KMS-11 (cell line): ENCODE measurements around the gene KLB.

Experiments used
- H2AFZ ChIP-seq: fragments of 200-600 bp; sonication (generic); 2 replicates; pipeline ENCODE4 v1.6.1; 2016; ENCODE audit warnings: antibody characterized with exemption, mixed run types, low read depth
- H3K27ac ChIP-seq: fragments of 200-600 bp; sonication (generic); 2 replicates; pipeline ENCODE4 v1.6.1; 2016; ENCODE audit warnings: mild to moderate bottlenecking, mixed run types
- H3K27me3 ChIP-seq: fragments of 200-600 bp; sonication (generic); 2 replicates; pipeline ENCODE4 v1.6.1; 2017; ENCODE audit warnings: mild to moderate bottlenecking, low read depth, mixed run types, moderate library complexity; ENCODE audit not compliant: insufficient read depth
- H3K36me3 ChIP-seq: fragments of 200-600 bp; sonication (generic); 2 replicates; pipeline ENCODE4 v1.6.1; 2017; ENCODE audit warnings: mild to moderate bottlenecking, mixed run types; ENCODE audit not compliant: insufficient read depth
- H3K4me1 ChIP-seq: fragments of 200-600 bp; sonication (generic); 2 replicates; pipeline ENCODE4 v1.6.1; 2016; ENCODE audit warnings: mild to moderate bottlenecking, low read depth, mixed run types; ENCODE audit not compliant: poor library complexity, severe bottlenecking
- H3K4me2 ChIP-seq: fragments of 200-600 bp; sonication (generic); 2 replicates; pipeline ENCODE4 v1.7.0; 2016; ENCODE audit warnings: mild to moderate bottlenecking, mixed run types
- H3K4me3 ChIP-seq: fragments of 200-600 bp; sonication (generic); IDR thresholded peaks from 2 replicates; pipeline ENCODE4 v1.6.1; 2017; ENCODE audit warnings: low read depth, low read length, mixed read lengths; ENCODE audit not compliant: insufficient read depth
- H3K79me2 ChIP-seq: fragments of 200-600 bp; sonication (generic); 2 replicates; pipeline ENCODE4 v1.6.1; 2016; ENCODE audit warnings: low read depth, mixed run types; ENCODE audit not compliant: insufficient read depth
- H3K9ac ChIP-seq: fragments of 200-600 bp; sonication (generic); 2 replicates; pipeline ENCODE4 v1.6.1; 2016; ENCODE audit warnings: mild to moderate bottlenecking, mixed run types
- H4K20me1 ChIP-seq: fragments of 200-600 bp; sonication (generic); 2 replicates; pipeline ENCODE4 v1.6.1; 2016; ENCODE audit warnings: mild to moderate bottlenecking, mixed run types; ENCODE audit not compliant: insufficient read depth
- TF ChIP-seq, protein P1 (sequence below): fragments of 200-600 bp; sonication (generic); conservative IDR thresholded peaks from 2 replicates; pipeline ENCODE4 v1.6.1; 2017; ENCODE audit warnings: low read depth, mild to moderate bottlenecking, antibody characterized with exemption, low read length, moderate library complexity, mixed read lengths

Gene KLB

DNA sequence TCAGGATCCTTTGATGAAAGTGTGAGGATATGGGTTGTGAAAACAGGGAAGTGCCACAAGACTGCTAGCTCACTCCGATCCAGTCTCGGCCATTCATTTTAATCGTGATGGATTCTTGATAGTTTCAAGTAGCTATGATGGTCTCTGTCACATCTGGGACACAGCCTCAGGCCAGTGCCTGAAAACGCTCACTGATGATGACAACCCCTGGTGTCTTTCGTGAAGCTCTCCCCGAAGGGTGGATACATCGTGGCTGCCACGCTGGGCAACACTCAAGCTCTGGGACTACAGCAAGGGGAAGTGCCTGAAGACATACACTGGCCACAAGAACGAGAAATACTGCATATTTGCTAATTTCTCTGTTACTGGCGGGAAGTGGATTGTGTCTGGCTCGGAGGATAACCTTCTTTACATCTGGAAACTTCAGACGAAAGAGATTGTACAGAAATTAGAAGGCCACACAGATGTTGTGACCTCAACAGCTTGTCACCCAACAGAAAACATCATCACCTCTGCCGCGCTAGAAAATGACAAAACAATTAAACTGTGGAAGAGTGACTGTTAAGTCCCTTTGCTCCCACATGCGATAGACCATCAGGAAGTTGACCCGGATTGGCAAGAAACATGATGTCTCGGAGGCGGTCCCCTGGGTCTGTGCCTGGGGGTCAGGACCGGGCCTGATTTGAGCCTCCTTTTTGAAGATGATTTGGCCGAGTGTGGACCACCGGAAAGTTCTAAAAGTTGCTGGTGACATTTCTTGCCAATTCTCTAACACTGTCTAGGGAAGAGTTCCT lies 74.4 kb downstream of the KLB start:
- no peaks in the 10 kb centered on the region for H3K4me1 ChIP-seq
- no peak overlapping the region for H3K4me3 ChIP-seq
- H3K27ac ChIP-seq: no peak overlapping the region
- H3K36me3 ChIP-seq: no peaks in the 10 kb centered on the region
- H2AFZ ChIP-seq: no peak overlapping the region
- H4K20me1 ChIP-seq: no peaks in the 10 kb centered on the region
- no peaks in the 10 kb centered on the region for H3K79me2 ChIP-seq
- TF ChIP-seq, protein P1, sequence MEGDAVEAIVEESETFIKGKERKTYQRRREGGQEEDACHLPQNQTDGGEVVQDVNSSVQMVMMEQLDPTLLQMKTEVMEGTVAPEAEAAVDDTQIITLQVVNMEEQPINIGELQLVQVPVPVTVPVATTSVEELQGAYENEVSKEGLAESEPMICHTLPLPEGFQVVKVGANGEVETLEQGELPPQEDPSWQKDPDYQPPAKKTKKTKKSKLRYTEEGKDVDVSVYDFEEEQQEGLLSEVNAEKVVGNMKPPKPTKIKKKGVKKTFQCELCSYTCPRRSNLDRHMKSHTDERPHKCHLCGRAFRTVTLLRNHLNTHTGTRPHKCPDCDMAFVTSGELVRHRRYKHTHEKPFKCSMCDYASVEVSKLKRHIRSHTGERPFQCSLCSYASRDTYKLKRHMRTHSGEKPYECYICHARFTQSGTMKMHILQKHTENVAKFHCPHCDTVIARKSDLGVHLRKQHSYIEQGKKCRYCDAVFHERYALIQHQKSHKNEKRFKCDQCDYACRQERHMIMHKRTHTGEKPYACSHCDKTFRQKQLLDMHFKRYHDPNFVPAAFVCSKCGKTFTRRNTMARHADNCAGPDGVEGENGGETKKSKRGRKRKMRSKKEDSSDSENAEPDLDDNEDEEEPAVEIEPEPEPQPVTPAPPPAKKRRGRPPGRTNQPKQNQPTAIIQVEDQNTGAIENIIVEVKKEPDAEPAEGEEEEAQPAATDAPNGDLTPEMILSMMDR: no peak
- H3K9ac ChIP-seq: no peak overlapping the region
- H3K4me2 ChIP-seq: no peak overlapping the region
- no peaks in the 10 kb centered on the region for H3K27me3 ChIP-seq

DNA sequence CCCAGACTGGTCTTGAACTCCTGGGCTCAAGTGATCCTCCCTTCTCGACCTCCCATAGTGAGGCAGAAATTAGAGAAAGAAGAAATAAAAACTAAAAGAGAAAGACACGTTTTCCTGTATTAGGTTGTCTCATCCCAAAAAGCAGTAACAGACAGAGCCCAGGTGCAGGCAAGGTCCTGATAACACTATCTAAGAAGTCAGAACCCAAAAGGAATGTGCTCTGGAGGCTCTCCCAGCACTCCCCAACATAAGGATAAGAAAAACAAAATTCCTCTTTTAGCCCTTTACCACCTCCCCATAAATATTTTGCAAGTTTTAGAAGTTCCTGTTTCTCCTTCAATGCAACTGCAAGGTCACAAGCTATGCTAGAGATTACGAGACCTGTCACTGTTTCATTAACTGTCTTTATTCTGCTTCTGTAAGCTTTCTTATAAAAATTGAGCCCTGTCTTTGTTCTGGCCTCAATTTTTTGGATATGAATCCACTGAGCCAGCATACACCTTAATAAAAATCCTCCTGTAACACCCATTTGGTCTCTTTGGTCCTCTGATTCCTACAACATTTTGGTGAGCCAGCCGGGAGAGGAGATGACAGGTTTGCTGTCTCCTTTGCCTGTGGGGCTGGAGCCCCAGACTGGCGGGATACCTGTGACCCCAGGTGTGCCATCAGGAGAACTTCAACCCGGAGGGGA lies 78.0 kb downstream of the KLB start:
- Histone ChIP-seq H3K9ac (no peak overlapping the region), H2AFZ (no peak overlapping the region), H3K79me2 (no peaks in the 10 kb centered on the region), H3K4me2 (no peak overlapping the region), H3K4me1 (no peaks in the 10 kb centered on the region), H3K4me3 (no peak overlapping the region), H3K27me3 (no peaks in the 10 kb centered on the region), H3K36me3 (no peaks in the 10 kb centered on the region), H4K20me1 (no peaks in the 10 kb centered on the region), H3K27ac (no peak overlapping the region)
- TF ChIP-seq, protein P1: no peak

DNA sequence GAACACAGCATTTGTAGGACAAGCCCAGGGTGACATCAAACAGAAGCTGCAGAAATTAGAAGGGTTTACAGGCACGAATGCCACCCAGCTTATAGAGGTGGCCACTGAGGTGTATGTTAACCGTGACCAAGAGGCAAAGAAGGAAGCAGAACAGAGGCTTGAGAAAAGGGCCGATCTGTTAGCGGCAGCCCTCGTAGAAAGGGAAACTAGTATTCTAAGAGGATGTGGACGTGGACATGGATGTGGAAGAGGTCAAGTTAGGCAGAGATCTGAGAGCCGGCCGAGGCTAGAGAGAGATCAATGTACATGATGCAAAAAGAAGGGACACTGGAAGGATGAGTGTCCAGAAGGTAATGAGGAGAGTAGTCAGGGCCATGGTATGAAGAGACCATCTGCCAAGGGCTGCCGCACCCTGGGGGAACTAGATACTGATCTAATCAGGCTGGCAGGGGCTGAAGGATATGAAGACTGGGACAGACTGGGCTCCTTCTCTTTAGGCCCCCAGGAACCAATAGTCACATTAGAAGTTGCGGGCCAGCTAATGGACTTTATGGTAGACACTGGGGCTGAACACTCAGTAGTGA lies 79.6 kb downstream of the KLB start:
- no peak overlapping the region for H3K9ac ChIP-seq
- no peaks in the 10 kb centered on the region for H4K20me1 ChIP-seq
- no peak overlapping the region for H3K4me2 ChIP-seq
- H3K27ac ChIP-seq: no peak overlapping the region
- TF ChIP-seq, protein P1: no peak
- H3K79me2 ChIP-seq: no peaks in the 10 kb centered on the region
- H3K27me3 ChIP-seq: no peaks in the 10 kb centered on the region
- H2AFZ ChIP-seq: no peak overlapping the region
- no peak overlapping the region for H3K4me3 ChIP-seq
- H3K4me1 ChIP-seq: no peaks in the 10 kb centered on the region
- H3K36me3 ChIP-seq: no peaks in the 10 kb centered on the region

DNA sequence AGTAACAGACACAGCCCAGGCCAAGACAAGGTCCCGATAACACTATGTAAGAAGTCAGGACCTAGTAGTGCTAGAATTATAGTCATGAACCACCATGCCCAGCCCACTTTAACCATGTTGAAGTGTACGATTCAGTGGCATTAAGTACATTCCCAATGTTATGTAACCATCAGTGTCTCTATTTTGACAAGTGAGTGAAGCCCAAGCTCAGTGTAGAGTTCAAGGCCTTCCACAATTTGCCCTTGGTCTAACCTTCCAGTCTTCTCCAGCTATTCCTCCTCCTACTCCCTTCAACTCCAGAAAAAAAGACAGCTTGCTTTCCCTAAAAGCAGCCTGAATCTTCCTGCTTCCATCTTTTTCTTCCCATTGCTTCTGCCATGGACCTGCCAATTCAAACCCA lies 83.6 kb downstream of the KLB start:
- H3K27ac ChIP-seq: no peak overlapping the region
- TF ChIP-seq, protein P1: no peak
- H3K36me3 ChIP-seq: no peaks in the 10 kb centered on the region
- no peaks in the 10 kb centered on the region for H3K27me3 ChIP-seq
- H2AFZ ChIP-seq: no peak overlapping the region
- H4K20me1 ChIP-seq: no peaks in the 10 kb centered on the region
- H3K9ac ChIP-seq: no peak overlapping the region
- no peak overlapping the region for H3K4me3 ChIP-seq
- H3K4me1 ChIP-seq: no peaks in the 10 kb centered on the region
- H3K4me2 ChIP-seq: no peak overlapping the region
- H3K79me2 ChIP-seq: no peaks in the 10 kb centered on the region
